ENCODE data around the gene ALPK1. TPM values are rescaled to one million over a fixed set of nuclear protein-coding genes. Genes with fewer than 3 reads are reported as not detected.
A peak's percentile ranks its signal among the peaks of the same experiment; 100 is the strongest.

ALPK1 gene
- polyA plus RNA-seq (2013) = 29.1 TPM

DNA sequence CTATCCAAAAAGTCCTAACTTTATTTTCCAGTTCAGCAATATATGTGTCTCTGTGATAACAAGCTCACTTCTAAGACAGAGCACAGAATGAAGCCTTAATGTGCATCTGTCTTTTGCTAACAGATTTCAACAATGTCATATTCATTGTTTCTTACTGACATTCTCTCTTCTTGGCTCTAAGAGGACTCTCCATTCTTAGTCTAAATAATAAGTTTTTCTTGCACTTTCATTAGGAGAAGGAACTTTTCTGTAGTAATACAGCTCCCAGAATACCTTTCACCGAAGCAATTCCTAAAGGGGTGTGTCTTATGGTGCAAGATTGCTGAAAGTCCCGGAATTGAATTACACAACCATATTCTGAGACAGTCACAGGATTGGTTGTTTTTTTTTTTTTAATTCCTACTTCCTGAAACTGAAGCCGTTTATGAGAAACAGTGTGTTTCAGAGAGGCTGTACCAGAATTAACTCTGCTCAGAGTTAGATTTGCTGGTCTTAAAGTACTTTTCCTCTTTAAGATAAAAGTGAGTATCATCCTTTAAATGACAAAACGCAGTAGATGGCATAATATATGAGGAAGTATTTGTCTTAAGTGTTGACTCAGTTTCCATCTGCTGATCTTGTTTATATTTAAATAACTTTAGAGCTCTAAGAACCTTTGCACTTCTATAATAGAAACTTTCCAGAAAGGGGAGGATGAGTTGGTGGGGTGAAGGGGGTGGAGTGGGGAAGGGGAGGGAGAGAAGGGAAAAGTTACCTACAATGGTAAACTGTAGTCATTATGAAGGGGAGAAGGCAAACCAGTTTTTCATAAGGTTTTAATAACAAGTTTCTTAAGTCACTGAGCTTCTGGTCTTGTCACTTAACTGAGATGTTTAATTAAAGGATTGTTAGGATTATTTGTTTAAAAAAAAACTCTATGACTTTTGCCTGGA lies at the start of gene ALPK1:
ALPK1 (plus strand) TSS at position 421 of the 932 bp plus-strand sequence.
- peak within 1 kb of the TSS; percentile 77 to 87 for H3K27ac ChIP-seq (ENCODE audit: insufficient read depth in 1 of 2, low read depth in 1 of 2, low read length in 2 of 2, poor library complexity in 1 of 2, severe bottlenecking in 2 of 2)
- peaks cover 6 to 29% (median 26%) of the 10 kb centered on the region in 4 experiments for H3K4me1 ChIP-seq (ENCODE audit: control extremely low read depth in 1 of 4, control insufficient read depth in 4 of 4, insufficient read depth in 4 of 4, low read length in 3 of 4)
- CTCF ChIA-PET = interaction anchor here (0.8 to 1.9 kb wide), 4 partner anchors 9 to 30 kb away, joined by 3 to 5 read pairs (median 3); partner anchors contain the start of gene TIFA
- POLR2A ChIA-PET = interaction anchor here (0.6 kb wide), 1 partner anchor 23 kb away, joined by 3 read pairs; no protein-coding TSS in a partner anchor
- H3K4me3 ChIP-seq (ENCODE audit: control insufficient read depth in 1 of 7, extremely low read depth in 1 of 7, insufficient read depth in 4 of 7, low read depth in 2 of 7, low read length in 6 of 7) = peak within 1 kb of the TSS in 6 of 7 experiments; percentile 56 to 85 (median 76)
- no peaks in the 10 kb centered on the region for H3K9me3 ChIP-seq (ENCODE audit: control extremely low read depth in 1 of 5, control insufficient read depth in 4 of 5, insufficient read depth in 2 of 5, low read depth in 1 of 5, low read length in 4 of 5)
- peaks cover 0 to 5% (median under 1%) of the 10 kb centered on the region in 4 experiments for H3K36me3 ChIP-seq (ENCODE audit: control insufficient read depth in 4 of 4, insufficient read depth in 4 of 4, low read length in 3 of 4)
- DNase-seq = peak; percentile 85 to 87 (median 85)
- no CpG with 5 or more reads among the region's 4 CpGs for WGBS (ENCODE audit: insufficient coverage)
- no peaks in the 10 kb centered on the region for H3K27me3 ChIP-seq (replicated peaks in 2 of 5; ENCODE audit: control insufficient read depth in 4 of 5, insufficient read depth in 5 of 5, low read length in 4 of 5)

DNA sequence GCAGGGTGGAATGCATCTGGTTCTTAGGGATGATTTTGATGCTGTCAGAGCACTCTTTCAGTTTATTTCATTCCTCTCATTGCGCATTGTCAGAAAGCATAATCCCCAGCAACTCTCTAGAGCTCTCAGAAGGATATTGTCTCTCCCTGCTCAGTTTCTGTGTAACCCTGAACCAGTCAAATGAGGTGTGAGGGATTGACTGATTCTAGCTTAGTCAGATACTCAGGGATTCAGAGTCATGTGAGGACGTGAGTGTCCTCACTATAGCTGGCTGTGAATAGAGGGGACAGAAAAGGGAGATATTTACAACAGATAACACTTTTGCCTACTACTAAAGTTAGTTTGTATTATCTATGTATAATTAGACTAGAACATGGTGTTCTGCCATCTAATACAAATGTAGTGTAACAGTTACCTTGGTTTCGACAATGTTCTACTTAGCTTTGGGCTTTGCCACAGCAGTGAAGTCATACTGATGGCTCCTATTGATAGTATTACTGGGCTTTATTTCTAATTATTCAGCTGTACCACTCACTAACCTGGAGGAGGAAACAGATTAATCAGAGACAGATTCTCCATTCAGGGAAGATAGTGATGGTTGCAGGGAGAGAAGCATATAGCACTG lies 46.0 kb upstream of the ALPK1 start:
- Histone ChIP-seq H3K27ac (ENCODE audit: insufficient read depth in 1 of 2, low read depth in 1 of 2, low read length in 2 of 2, poor library complexity in 1 of 2, severe bottlenecking in 2 of 2) (no peak overlapping the region), H3K4me3 (ENCODE audit: control insufficient read depth in 1 of 7, extremely low read depth in 1 of 7, insufficient read depth in 4 of 7, low read depth in 2 of 7, low read length in 6 of 7) (no peak overlapping the region), H3K27me3 (replicated peaks in 2 of 5; ENCODE audit: control insufficient read depth in 4 of 5, insufficient read depth in 5 of 5, low read length in 4 of 5) (no peaks in the 10 kb centered on the region), H3K4me1 (ENCODE audit: control extremely low read depth in 1 of 4, control insufficient read depth in 4 of 4, insufficient read depth in 4 of 4, low read length in 3 of 4) (peaks cover 0 to 7% (median 2%) of the 10 kb centered on the region in 4 experiments), H3K36me3 (ENCODE audit: control insufficient read depth in 4 of 4, insufficient read depth in 4 of 4, low read length in 3 of 4) (peaks cover 0 to 3% (median 1%) of the 10 kb centered on the region in 4 experiments), H3K9me3 (ENCODE audit: control extremely low read depth in 1 of 5, control insufficient read depth in 4 of 5, insufficient read depth in 2 of 5, low read depth in 1 of 5, low read length in 4 of 5) (no peaks in the 10 kb centered on the region)
- WGBS (ENCODE audit: insufficient coverage) = 100% methylated on average over 2 of the region's 3 CpGs
- CTCF ChIA-PET = interaction anchor here (0.9 to 2.1 kb wide), 4 partner anchors 10 to 20 kb away, joined by 3 to 7 read pairs (median 4); no protein-coding TSS in a partner anchor
- POLR2A ChIA-PET = no interaction called here
- DNase-seq = no peak

DNA sequence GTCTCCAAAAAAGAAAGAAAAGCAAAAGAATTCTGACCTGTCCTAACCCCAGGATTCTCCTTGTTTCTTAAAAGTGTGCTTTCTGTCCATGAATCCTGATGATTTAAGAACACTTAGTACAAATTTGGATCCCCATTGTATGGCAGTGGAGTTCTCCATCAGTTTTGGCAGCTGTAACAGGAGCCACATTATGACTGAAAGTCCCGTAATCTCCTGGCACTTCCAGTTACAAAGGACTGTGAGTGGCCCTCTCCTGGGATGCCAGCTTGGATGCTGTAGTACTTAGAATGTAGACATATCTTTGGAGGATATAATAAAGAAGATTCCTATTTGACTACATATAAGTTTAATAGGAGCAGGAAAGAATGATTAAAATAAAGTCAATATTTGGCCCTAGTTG lies 44.9 kb upstream of the ALPK1 start:
- no CpG with 5 or more reads among the region's 1 CpG for WGBS (ENCODE audit: insufficient coverage)
- peaks cover 0 to 7% (median 2%) of the 10 kb centered on the region in 4 experiments for H3K4me1 ChIP-seq (ENCODE audit: control extremely low read depth in 1 of 4, control insufficient read depth in 4 of 4, insufficient read depth in 4 of 4, low read length in 3 of 4)
- no peak overlapping the region for H3K27ac ChIP-seq (ENCODE audit: insufficient read depth in 1 of 2, low read depth in 1 of 2, low read length in 2 of 2, poor library complexity in 1 of 2, severe bottlenecking in 2 of 2)
- H3K36me3 ChIP-seq (ENCODE audit: control insufficient read depth in 4 of 4, insufficient read depth in 4 of 4, low read length in 3 of 4) = peaks cover 0 to 8% (median 4%) of the 10 kb centered on the region in 4 experiments
- no peak for DNase-seq
- H3K27me3 ChIP-seq (replicated peaks in 2 of 5; ENCODE audit: control insufficient read depth in 4 of 5, insufficient read depth in 5 of 5, low read length in 4 of 5) = no peaks in the 10 kb centered on the region
- CTCF ChIA-PET = interaction anchor here (1.7 kb wide), 1 partner anchor 10 kb away, joined by 4 read pairs; no protein-coding TSS in a partner anchor
- POLR2A ChIA-PET = no interaction called here
- no peak overlapping the region for H3K4me3 ChIP-seq (ENCODE audit: control insufficient read depth in 1 of 7, extremely low read depth in 1 of 7, insufficient read depth in 4 of 7, low read depth in 2 of 7, low read length in 6 of 7)
- no peaks in the 10 kb centered on the region for H3K9me3 ChIP-seq (ENCODE audit: control extremely low read depth in 1 of 5, control insufficient read depth in 4 of 5, insufficient read depth in 2 of 5, low read depth in 1 of 5, low read length in 4 of 5)

DNA sequence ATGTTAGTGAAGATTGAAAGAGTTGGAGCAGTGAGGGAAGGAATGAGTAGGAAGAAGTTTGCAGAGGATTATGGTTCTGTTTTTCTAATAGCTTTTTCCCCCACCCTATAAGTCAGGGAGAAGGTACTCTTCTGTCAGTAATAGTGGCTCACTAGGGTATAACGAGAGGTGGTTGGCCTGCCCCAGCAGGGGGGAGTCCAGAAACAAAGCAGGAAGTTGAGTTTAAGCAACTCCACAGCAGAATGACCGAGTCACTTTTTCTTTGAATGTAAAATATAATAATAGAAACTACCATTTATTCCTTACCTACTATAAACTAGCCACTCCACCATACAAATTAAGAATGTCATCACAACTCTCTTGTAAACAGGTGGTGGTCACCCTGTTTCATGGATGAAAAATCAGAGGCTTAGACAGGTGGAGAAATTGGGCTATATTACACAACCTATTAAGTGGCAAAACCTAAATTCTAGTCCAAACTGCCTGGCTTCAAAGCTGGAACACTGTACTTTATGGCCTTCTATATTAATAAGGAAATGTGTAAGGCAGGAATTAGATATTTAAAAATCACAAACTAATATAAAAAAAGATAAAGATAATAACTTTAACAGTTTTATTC lies 43.7 kb upstream of the ALPK1 start:
- H3K4me1 ChIP-seq (ENCODE audit: control extremely low read depth in 1 of 4, control insufficient read depth in 4 of 4, insufficient read depth in 4 of 4, low read length in 3 of 4) = peaks cover 0 to 7% (median 2%) of the 10 kb centered on the region in 4 experiments
- no CpG with 5 or more reads among the region's 2 CpGs for WGBS (ENCODE audit: insufficient coverage)
- no peak overlapping the region for H3K4me3 ChIP-seq (ENCODE audit: control insufficient read depth in 1 of 7, extremely low read depth in 1 of 7, insufficient read depth in 4 of 7, low read depth in 2 of 7, low read length in 6 of 7)
- peaks cover 0 to 8% (median 4%) of the 10 kb centered on the region in 4 experiments for H3K36me3 ChIP-seq (ENCODE audit: control insufficient read depth in 4 of 4, insufficient read depth in 4 of 4, low read length in 3 of 4)
- DNase-seq = peak in 2 of 3 donors; percentile 39 to 55
- no peak overlapping the region for H3K27ac ChIP-seq (ENCODE audit: insufficient read depth in 1 of 2, low read depth in 1 of 2, low read length in 2 of 2, poor library complexity in 1 of 2, severe bottlenecking in 2 of 2)
- ChIA-PET POLR2A (no interaction called here), CTCF (no interaction called here)
- H3K27me3 ChIP-seq (replicated peaks in 2 of 5; ENCODE audit: control insufficient read depth in 4 of 5, insufficient read depth in 5 of 5, low read length in 4 of 5) = no peaks in the 10 kb centered on the region
- no peaks in the 10 kb centered on the region for H3K9me3 ChIP-seq (ENCODE audit: control extremely low read depth in 1 of 5, control insufficient read depth in 4 of 5, insufficient read depth in 2 of 5, low read depth in 1 of 5, low read length in 4 of 5)

DNA sequence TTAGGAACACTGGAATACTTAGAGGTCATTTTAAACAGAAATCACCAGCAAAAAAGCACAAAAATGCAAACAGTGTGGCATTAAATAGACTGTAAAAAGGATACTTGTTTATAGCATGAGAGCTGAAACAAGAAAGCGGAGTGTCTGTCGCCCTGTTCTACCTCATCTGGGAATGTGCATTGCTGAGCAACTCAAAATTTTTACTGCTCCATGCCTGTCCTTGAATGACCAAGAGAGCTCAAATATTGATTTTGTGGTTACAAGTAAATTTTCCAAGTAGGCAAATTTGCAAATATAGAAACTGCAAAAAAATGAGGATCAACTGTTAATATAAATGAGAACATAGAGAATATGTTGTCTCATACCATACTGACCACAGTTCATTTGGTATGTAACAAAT lies 40.1 kb upstream of the ALPK1 start:
- WGBS (ENCODE audit: insufficient coverage) = 94% methylated on average over 2 of the region's 2 CpGs

DNA sequence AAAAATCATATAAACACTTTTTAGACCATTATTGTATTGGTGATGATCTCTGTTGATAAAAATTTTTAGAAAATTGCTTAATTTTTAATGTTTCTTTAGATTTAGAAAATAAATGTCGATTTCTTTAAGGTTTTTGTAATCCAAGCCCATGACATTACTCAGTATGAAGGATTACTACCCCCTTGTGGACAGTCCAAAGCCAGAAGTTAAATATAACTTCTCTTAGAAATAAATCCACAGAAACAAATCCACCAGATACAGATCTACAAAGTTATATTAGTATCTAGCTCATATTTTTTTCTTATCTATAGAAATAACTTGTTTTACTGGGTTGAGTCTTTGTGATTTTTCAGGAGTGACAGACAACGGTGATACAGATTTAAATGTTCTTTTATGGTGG lies 30.3 kb upstream of the ALPK1 start:
- Histone ChIP-seq H3K4me3 (ENCODE audit: control insufficient read depth in 1 of 7, extremely low read depth in 1 of 7, insufficient read depth in 4 of 7, low read depth in 2 of 7, low read length in 6 of 7) (no peak overlapping the region), H3K27ac (ENCODE audit: insufficient read depth in 1 of 2, low read depth in 1 of 2, low read length in 2 of 2, poor library complexity in 1 of 2, severe bottlenecking in 2 of 2) (no peak overlapping the region), H3K9me3 (ENCODE audit: control extremely low read depth in 1 of 5, control insufficient read depth in 4 of 5, insufficient read depth in 2 of 5, low read depth in 1 of 5, low read length in 4 of 5) (no peaks in the 10 kb centered on the region), H3K36me3 (ENCODE audit: control insufficient read depth in 4 of 4, insufficient read depth in 4 of 4, low read length in 3 of 4) (peaks cover 6 to 19% (median 12%) of the 10 kb centered on the region in 4 experiments), H3K27me3 (replicated peaks in 2 of 5; ENCODE audit: control insufficient read depth in 4 of 5, insufficient read depth in 5 of 5, low read length in 4 of 5) (no peaks in the 10 kb centered on the region), H3K4me1 (ENCODE audit: control extremely low read depth in 1 of 4, control insufficient read depth in 4 of 4, insufficient read depth in 4 of 4, low read length in 3 of 4) (no peaks in the 10 kb centered on the region)
- no CpG with 5 or more reads among the region's 2 CpGs for WGBS (ENCODE audit: insufficient coverage)
- POLR2A ChIA-PET = interaction anchor here (0.8 kb wide), 1 partner anchor 18 kb away, joined by 3 read pairs; no protein-coding TSS in a partner anchor
- peak; percentile 44 to 74 (median 67) for DNase-seq
- CTCF ChIA-PET = interaction anchor here (0.6 to 6.6 kb wide), 15 partner anchors 9 to 363 kb away, joined by 3 to 47 read pairs (median 4); partner anchors contain the start of gene TIFA

More for the DNA sequence above, 40.1 kb upstream of the ALPK1 start:
- H3K9me3 ChIP-seq (ENCODE audit: control extremely low read depth in 1 of 5, control insufficient read depth in 4 of 5, insufficient read depth in 2 of 5, low read depth in 1 of 5, low read length in 4 of 5) = no peaks in the 10 kb centered on the region
- H3K36me3 ChIP-seq (ENCODE audit: control insufficient read depth in 4 of 4, insufficient read depth in 4 of 4, low read length in 3 of 4) = peaks cover 2 to 24% (median 14%) of the 10 kb centered on the region in 4 experiments
- ChIA-PET POLR2A (no interaction called here), CTCF (interaction anchor here (0.8 to 1.9 kb wide), 6 partner anchors 11 to 158 kb away, joined by 3 to 9 read pairs (median 3); no protein-coding TSS in a partner anchor)
- no peak for DNase-seq
- no peak overlapping the region for H3K27ac ChIP-seq (ENCODE audit: insufficient read depth in 1 of 2, low read depth in 1 of 2, low read length in 2 of 2, poor library complexity in 1 of 2, severe bottlenecking in 2 of 2)
- H3K4me3 ChIP-seq (ENCODE audit: control insufficient read depth in 1 of 7, extremely low read depth in 1 of 7, insufficient read depth in 4 of 7, low read depth in 2 of 7, low read length in 6 of 7) = no peak overlapping the region
- peaks cover 0 to 7% (median 2%) of the 10 kb centered on the region in 4 experiments for H3K4me1 ChIP-seq (ENCODE audit: control extremely low read depth in 1 of 4, control insufficient read depth in 4 of 4, insufficient read depth in 4 of 4, low read length in 3 of 4)
- no peaks in the 10 kb centered on the region for H3K27me3 ChIP-seq (replicated peaks in 2 of 5; ENCODE audit: control insufficient read depth in 4 of 5, insufficient read depth in 5 of 5, low read length in 4 of 5)
